ENCODE results near the gene BOK.

Gene BOK

DNA sequence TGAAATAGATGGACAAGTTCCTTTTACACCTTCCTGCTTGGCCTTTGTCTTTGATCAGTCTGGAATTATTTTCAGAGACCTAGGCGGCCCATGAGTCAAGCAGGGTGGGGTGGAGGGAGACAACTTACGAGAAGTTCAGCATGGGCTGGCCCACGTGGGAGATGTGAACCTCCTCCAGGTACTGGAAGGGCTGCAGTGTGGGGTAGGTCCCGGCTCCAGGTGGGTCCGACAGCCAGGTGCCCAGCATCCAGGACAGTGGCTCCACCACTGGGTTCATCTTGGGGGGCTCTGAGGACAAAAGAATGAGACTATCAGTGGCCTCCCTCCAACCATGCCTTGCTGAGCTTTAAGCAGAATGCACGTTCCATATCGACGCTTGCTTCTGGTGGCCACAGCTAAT is 47.6 kb downstream of the BOK start:
- H3K4me3 ChIP-seq (replicated peaks; ENCODE audit: low read depth, low read length): no peak overlapping the region
- DNase-seq (ENCODE audit: low read depth): no peak
- TF ChIP-seq CTCF (IDR thresholded peaks at IDR 0.05; ENCODE audit: low read length, missing control alignments): no peak

GRCh38 chr2:241607162-241607885 is 48.8 kb downstream of the BOK start:
- no peak for TF ChIP-seq CTCF (IDR thresholded peaks at IDR 0.05; ENCODE audit: low read length, missing control alignments)
- H3K4me3 ChIP-seq (replicated peaks; ENCODE audit: low read depth, low read length): no peak overlapping the region
- no peak for DNase-seq (ENCODE audit: low read depth)

GRCh38 chr2:241608881-241609280 is 50.3 kb downstream of the BOK start:
- no peak for TF ChIP-seq CTCF (IDR thresholded peaks at IDR 0.05; ENCODE audit: low read length, missing control alignments)
- no peak overlapping the region for H3K4me3 ChIP-seq (replicated peaks; ENCODE audit: low read depth, low read length)
- DNase-seq (ENCODE audit: low read depth): no peak

GRCh38 chr2:241609859-241610793 is 51.6 kb downstream of the BOK start:
- peak overlapping the region; percentile 52 for H3K4me3 ChIP-seq (replicated peaks; ENCODE audit: low read depth, low read length)
- peak; percentile 82 for DNase-seq (ENCODE audit: low read depth)
- peak; percentile 12 for TF ChIP-seq CTCF (IDR thresholded peaks at IDR 0.05; ENCODE audit: low read length, missing control alignments)

GRCh38 chr2:241611062-241611461 is 52.5 kb downstream of the BOK start:
- no peak for TF ChIP-seq CTCF (IDR thresholded peaks at IDR 0.05; ENCODE audit: low read length, missing control alignments)
- no peak overlapping the region for H3K4me3 ChIP-seq (replicated peaks; ENCODE audit: low read depth, low read length)
- DNase-seq (ENCODE audit: low read depth): no peak

- no peak for TF ChIP-seq CTCF (IDR thresholded peaks at IDR 0.05; ENCODE audit: low read length, missing control alignments)
- H3K4me3 ChIP-seq (replicated peaks; ENCODE audit: low read depth, low read length): no peak overlapping the region
- peak; percentile 24 for DNase-seq (ENCODE audit: low read depth)
Measured at GRCh38 chr2:241612156-241613016, 53.8 kb downstream of the BOK start.
